Lung (tissue), 12 donors: Measurements from ENCODE around the gene TMEM61. TPM values are rescaled to one million over a fixed set of nuclear protein-coding genes. Genes with fewer than 3 reads are reported as not detected.
A peak's percentile ranks its signal among the peaks of the same experiment; 100 is the strongest.

Experiments
- ATAC-seq: fragments of 200-7000 bp; cut with Tn5 transposase; one replicate; pipeline ENCODE4 v1.9.1; 2020; ENCODE audit warnings: moderate number of reproducible peaks; ENCODE audit not compliant: insufficient read depth, low FRiP score
- DNase-seq, 3 donors: peaks; one replicate each; pipeline ENCODE4 v3.0.0-alpha.2; 2013 to 2017
- H3K27ac ChIP-seq, 2 donors: one replicate each; pipeline ENCODE4 v1.5.1; 2013; ENCODE audit warnings: mild to moderate bottlenecking in 2 of 2, moderate library complexity in 2 of 2, control low read depth in 1 of 2, inconsistent platforms in 1 of 2, low read depth in 1 of 2, low read length in 1 of 2
- H3K27me3 ChIP-seq, 3 donors: one replicate each; pipeline ENCODE4 v1.5.1; 2013; ENCODE audit warnings: low read length in 2 of 3; ENCODE audit not compliant: control insufficient read depth in 3 of 3, insufficient read depth in 3 of 3
- H3K36me3 ChIP-seq, 4 donors: one replicate each; pipeline ENCODE4 v1.5.1; 2013; ENCODE audit warnings: low read length in 4 of 4, mild to moderate bottlenecking in 1 of 4, moderate library complexity in 1 of 4; ENCODE audit not compliant: control insufficient read depth in 4 of 4, insufficient read depth in 4 of 4
- H3K4me1 ChIP-seq, 5 donors: one replicate each; pipeline ENCODE4 v1.5.1; 2013; ENCODE audit warnings: low read length in 5 of 5, mild to moderate bottlenecking in 2 of 5, moderate library complexity in 1 of 5; ENCODE audit not compliant: control insufficient read depth in 5 of 5, insufficient read depth in 5 of 5
- H3K4me3 ChIP-seq: one replicate; pipeline ENCODE4 v1.5.1; 2013; ENCODE audit warnings: mild to moderate bottlenecking, control low read depth, moderate library complexity
- H3K9ac ChIP-seq, 2 donors: one replicate each; pipeline ENCODE4 v1.5.1; 2013; ENCODE audit warnings: low read length in 2 of 2, control low read depth in 1 of 2; ENCODE audit not compliant: insufficient read depth in 1 of 2
- H3K9me3 ChIP-seq, 4 donors: one replicate each; pipeline ENCODE4 v1.5.1; 2013; ENCODE audit warnings: low read length in 3 of 4, mild to moderate bottlenecking in 1 of 4, moderate library complexity in 1 of 4; ENCODE audit not compliant: control insufficient read depth in 4 of 4, insufficient read depth in 3 of 4
- WGBS, 2 donors: extraction: QIAGEN DNeasy Blood & Tissue Kit; methylation state at CpG; one replicate each; pipeline ENCODE4 v1.1.7; 2013; 5-methylcytosine and 5-hydroxymethylcytosine counted together
- polyA plus RNA-seq, 2 donors: library from polyadenylated mRNA; stranded (reverse); fragments of 200-250 nt; gene quantifications; one replicate each; pipeline ENCODE4 v1.2.1, GENCODE V29; 2013
- total RNA-seq, 2 donors: library from RNA; depleted of rRNA in 1 of 2; stranded (reverse); fragments of >200 nt in 1 of 2; gene quantifications; one replicate each; pipeline ENCODE4 v1.2.1, GENCODE V29; 2014 to 2021
- TF ChIP-seq, protein P1 (sequence below): IDR thresholded peaks from 2 replicates; pipeline ENCODE4 v1.5.1; 2012; ENCODE audit warnings: mild to moderate bottlenecking; ENCODE audit errors: control extremely low read depth, extremely low read depth
- donor health status: control.
- donor health status: control.
- donor health status: Bipolar disorder and iron deficiency.
- donor health status: healthy.
- donor health status: DM: yes; HTN: yes; CAD: no.

Gene TMEM61
- total and polyA plus RNA-seq, 4 donors = 0.91 to 2.1 (median 1.3) TPM

DNA sequence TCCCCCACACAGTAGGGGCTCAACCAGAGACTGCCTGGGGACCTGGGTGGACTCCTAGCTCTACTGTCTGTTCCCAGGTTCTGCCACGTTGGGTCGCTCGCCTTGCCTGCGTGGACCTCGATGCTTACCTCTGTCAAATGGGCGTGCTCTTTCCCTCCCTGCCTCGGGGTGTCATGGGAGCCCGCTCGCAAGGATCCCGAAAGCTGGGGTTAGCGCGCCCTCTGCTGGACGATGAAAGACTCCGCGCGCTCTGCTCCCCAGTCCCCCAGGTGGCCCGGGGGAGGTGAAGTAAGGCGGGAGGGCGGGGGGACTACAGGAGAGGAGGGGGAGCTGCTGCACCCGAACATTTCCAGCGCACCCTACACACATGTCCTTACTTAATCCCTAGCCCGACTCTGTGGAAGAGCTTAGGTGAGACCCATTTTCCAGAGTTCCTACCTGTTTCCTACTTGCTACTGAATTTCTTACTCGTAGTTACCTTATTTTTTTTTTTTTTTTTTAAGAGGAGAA, 16.0 kb downstream of the TMEM61 start:
- Histone ChIP-seq H3K4me1 (peaks cover 0 to 7% (median 0%) of the 10 kb centered on the region in 5 donors), H3K36me3 (no peaks in the 10 kb centered on the region), H3K27ac (no peak overlapping the region), H3K27me3 (peaks cover 4 to 31% (median 23%) of the 10 kb centered on the region in 3 donors), H3K9ac (no peak overlapping the region), H3K9me3 (peaks cover 0 to 2% (median 0%) of the 10 kb centered on the region in 4 donors), H3K4me3 (no peak overlapping the region)
- WGBS, 2 donors = 3 to 6% methylated on average over 23 of the region's 23 CpGs
- ATAC-seq (peak; percentile 64), DNase-seq (peak; percentile 58 to 69 (median 61))
- TF ChIP-seq, protein P1, sequence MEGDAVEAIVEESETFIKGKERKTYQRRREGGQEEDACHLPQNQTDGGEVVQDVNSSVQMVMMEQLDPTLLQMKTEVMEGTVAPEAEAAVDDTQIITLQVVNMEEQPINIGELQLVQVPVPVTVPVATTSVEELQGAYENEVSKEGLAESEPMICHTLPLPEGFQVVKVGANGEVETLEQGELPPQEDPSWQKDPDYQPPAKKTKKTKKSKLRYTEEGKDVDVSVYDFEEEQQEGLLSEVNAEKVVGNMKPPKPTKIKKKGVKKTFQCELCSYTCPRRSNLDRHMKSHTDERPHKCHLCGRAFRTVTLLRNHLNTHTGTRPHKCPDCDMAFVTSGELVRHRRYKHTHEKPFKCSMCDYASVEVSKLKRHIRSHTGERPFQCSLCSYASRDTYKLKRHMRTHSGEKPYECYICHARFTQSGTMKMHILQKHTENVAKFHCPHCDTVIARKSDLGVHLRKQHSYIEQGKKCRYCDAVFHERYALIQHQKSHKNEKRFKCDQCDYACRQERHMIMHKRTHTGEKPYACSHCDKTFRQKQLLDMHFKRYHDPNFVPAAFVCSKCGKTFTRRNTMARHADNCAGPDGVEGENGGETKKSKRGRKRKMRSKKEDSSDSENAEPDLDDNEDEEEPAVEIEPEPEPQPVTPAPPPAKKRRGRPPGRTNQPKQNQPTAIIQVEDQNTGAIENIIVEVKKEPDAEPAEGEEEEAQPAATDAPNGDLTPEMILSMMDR = peak; percentile 73

DNA sequence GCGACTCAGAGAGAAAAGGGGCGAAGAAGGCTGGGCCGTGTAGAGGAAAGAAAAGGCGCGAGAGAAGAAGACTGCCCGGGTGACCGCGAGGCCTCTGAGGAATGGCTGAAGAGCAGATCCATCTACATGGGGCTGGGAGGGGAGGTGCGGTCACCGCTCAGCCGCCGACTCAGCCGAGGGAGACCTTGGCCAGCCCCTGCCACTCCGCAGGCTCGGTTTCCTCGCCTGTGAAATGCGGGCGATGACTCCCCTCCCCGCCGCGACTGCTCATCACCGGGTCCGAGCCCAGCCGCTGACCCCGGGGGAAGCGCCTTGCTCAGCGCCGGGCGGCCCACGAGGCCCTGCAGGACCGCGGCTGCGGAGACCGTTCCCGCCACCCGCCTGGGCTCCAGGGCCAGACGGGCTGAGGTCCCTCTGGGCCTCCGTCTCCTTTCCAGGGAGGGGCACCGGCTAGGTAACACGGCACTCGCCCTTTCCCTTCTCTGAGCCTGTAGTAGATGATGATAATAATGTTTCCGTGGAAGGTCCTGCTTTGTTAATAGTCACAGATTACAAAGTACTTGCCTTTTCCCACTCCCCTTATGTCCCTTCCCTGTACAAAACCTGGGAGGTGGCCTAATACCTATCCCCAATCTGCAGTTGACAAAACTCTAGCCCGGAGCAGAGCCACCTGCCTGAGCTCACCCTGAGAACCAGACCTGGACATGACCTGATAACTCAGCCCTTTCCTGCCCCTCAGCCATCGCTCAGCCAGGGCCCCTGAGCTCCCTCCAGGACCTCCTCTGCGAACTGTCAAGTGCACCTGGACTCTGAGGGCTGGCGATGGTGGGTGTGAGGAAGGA, 16.7 kb downstream of the TMEM61 start:
- Histone ChIP-seq H3K27ac (no peak overlapping the region), H3K27me3 (peaks cover 4 to 31% (median 23%) of the 10 kb centered on the region in 3 donors), H3K36me3 (no peaks in the 10 kb centered on the region), H3K4me3 (no peak overlapping the region), H3K4me1 (peaks cover 0 to 7% (median 0%) of the 10 kb centered on the region in 5 donors), H3K9me3 (peaks cover 0 to 2% (median 0%) of the 10 kb centered on the region in 4 donors), H3K9ac (no peak overlapping the region)
- DNase-seq (peak in 1 of 3 donors; percentile 14), ATAC-seq (no peak)
- WGBS, 2 donors = 14% methylated on average over 35 to 46 of the region's 46 CpGs
- TF ChIP-seq, protein P1 = no peak

DNA sequence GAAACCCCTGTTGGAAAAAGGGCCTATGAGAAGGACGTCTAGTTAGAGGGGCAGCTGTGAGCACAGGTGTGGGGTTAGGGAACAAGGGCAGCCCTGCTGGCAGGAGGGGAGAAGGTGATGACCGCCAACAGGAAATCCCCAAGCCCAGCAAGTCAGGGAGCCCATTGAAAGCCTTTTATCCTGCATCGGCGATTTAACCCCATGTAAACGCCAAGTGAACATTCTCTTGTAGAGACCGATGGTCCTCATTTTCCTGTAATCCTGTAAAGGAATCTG, 17.2 kb downstream of the TMEM61 start:
- 65 to 71% methylated on average over 6 of the region's 6 CpGs for WGBS, 2 donors
- Histone ChIP-seq H3K36me3 (no peaks in the 10 kb centered on the region), H3K4me3 (no peak overlapping the region), H3K4me1 (peaks cover 0 to 7% (median 0%) of the 10 kb centered on the region in 5 donors), H3K27ac (no peak overlapping the region), H3K27me3 (peaks cover 4 to 31% (median 23%) of the 10 kb centered on the region in 3 donors), H3K9me3 (peaks cover 0 to 2% (median 0%) of the 10 kb centered on the region in 4 donors), H3K9ac (no peak overlapping the region)
- TF ChIP-seq, protein P1 = no peak
- DNase-seq (no peak), ATAC-seq (no peak)
